WTC11 (cell line): ENCODE measurements around the gene RIN1. TPM values are rescaled to one million over a fixed set of nuclear protein-coding genes. Genes with fewer than 3 reads are reported as not detected.
A peak's percentile ranks its signal among the peaks of the same experiment; 100 is the strongest.

Experiments used
- CREM ChIP-seq: sonication (generic); formaldehyde crosslinking; IDR thresholded peaks from 2 replicates; pipeline ENCODE4 v1.8.1; 2022; ENCODE audit warnings: mild to moderate bottlenecking, missing genetic modification reagents, moderate library complexity
- NFATC4 ChIP-seq: fragments of 250-450 bp; sonication (Bioruptor Pico); IDR thresholded peaks from 2 replicates; pipeline ENCODE4 v1.9.0; 2021; ENCODE audit warnings: mild to moderate bottlenecking
- NFYB ChIP-seq: sonication (generic); formaldehyde crosslinking; conservative IDR thresholded peaks from 2 replicates; pipeline ENCODE4 v1.8.0; 2022; ENCODE audit warnings: low read depth, missing genetic modification reagents
- NR1H2 ChIP-seq: sonication (generic); formaldehyde crosslinking; IDR thresholded peaks from 2 replicates; pipeline ENCODE4 v1.9.0; 2021; ENCODE audit warnings: mild to moderate bottlenecking, moderate library complexity, missing genetic modification reagents
- PRRX2 ChIP-seq: fragments of 250-450 bp; sonication (Bioruptor Pico); IDR thresholded peaks from 2 replicates; pipeline ENCODE4 v1.8.0; 2021; ENCODE audit warnings: mild to moderate bottlenecking
- ZNF138 ChIP-seq: sonication (generic); formaldehyde crosslinking; conservative IDR thresholded peaks from 2 replicates; pipeline ENCODE4 v1.8.1; 2022; ENCODE audit warnings: mild to moderate bottlenecking, moderate library complexity, missing genetic modification reagents
- ZNF232 ChIP-seq: sonication (generic); formaldehyde crosslinking; IDR thresholded peaks from 2 replicates; pipeline ENCODE4 v1.8.0; 2022; ENCODE audit warnings: mild to moderate bottlenecking, missing genetic modification reagents
- ZNF396 ChIP-seq: fragments of 250-450 bp; sonication (Bioruptor Pico); IDR thresholded peaks from 2 replicates; pipeline ENCODE4 v1.8.0; 2021; ENCODE audit warnings: mild to moderate bottlenecking, moderate library complexity, borderline replicate concordance
- ZNF671 ChIP-seq: fragments of 250-450 bp; sonication (Bioruptor Pico); IDR thresholded peaks from 2 replicates; pipeline ENCODE4 v1.8.0; 2021; ENCODE audit warnings: mild to moderate bottlenecking
- total RNA-seq: library from RNA; stranded (reverse); gene quantifications from 3 replicates; pipeline ENCODE4 v1.2.3, GENCODE V29; 2021
- TF ChIP-seq, protein P1 (sequence below): sonication (generic); formaldehyde crosslinking; IDR thresholded peaks from 2 replicates; pipeline ENCODE4 v1.8.0; 2023; ENCODE audit warnings: missing genetic modification reagents
- TF ChIP-seq, protein P2 (sequence below): sonication (generic); formaldehyde crosslinking; IDR thresholded peaks from 2 replicates; pipeline ENCODE4 v1.8.0; 2022; ENCODE audit warnings: missing genetic modification reagents
- TF ChIP-seq, protein P3 (sequence below): fragments of 250-450 bp; sonication (Bioruptor Pico); IDR thresholded peaks from 2 replicates; pipeline ENCODE4 v2.1.2; 2022; ENCODE audit warnings: mild to moderate bottlenecking, moderate library complexity
- TF ChIP-seq, protein P4 (sequence below): sonication (generic); formaldehyde crosslinking; IDR thresholded peaks from 2 replicates; pipeline ENCODE4 v1.8.1; 2023; ENCODE audit warnings: mild to moderate bottlenecking, missing genetic modification reagents, moderate library complexity
- TF ChIP-seq, protein P5 (sequence below): fragments of 250-450 bp; sonication (Bioruptor Pico); IDR thresholded peaks from 2 replicates; pipeline ENCODE4 v1.9.0; 2021; ENCODE audit warnings: mild to moderate bottlenecking
- TF ChIP-seq, protein P6 (sequence below): sonication (generic); formaldehyde crosslinking; IDR thresholded peaks from 2 replicates; pipeline ENCODE4 v1.8.0; 2023; ENCODE audit warnings: missing genetic modification reagents, mild to moderate bottlenecking, borderline replicate concordance
- TF ChIP-seq, protein P7 (sequence below): sonication (generic); formaldehyde crosslinking; IDR thresholded peaks from 2 replicates; pipeline ENCODE4 v1.8.1; 2022; ENCODE audit warnings: missing genetic modification reagents, borderline replicate concordance
- TF ChIP-seq, protein P8 (sequence below): sonication (generic); formaldehyde crosslinking; IDR thresholded peaks from 2 replicates; pipeline ENCODE4 v1.8.1; 2023; ENCODE audit warnings: mild to moderate bottlenecking, moderate library complexity, missing genetic modification reagents

The RIN1 gene
- total RNA-seq, 1 experiment from 2014 or later = 5.0 TPM

DNA sequence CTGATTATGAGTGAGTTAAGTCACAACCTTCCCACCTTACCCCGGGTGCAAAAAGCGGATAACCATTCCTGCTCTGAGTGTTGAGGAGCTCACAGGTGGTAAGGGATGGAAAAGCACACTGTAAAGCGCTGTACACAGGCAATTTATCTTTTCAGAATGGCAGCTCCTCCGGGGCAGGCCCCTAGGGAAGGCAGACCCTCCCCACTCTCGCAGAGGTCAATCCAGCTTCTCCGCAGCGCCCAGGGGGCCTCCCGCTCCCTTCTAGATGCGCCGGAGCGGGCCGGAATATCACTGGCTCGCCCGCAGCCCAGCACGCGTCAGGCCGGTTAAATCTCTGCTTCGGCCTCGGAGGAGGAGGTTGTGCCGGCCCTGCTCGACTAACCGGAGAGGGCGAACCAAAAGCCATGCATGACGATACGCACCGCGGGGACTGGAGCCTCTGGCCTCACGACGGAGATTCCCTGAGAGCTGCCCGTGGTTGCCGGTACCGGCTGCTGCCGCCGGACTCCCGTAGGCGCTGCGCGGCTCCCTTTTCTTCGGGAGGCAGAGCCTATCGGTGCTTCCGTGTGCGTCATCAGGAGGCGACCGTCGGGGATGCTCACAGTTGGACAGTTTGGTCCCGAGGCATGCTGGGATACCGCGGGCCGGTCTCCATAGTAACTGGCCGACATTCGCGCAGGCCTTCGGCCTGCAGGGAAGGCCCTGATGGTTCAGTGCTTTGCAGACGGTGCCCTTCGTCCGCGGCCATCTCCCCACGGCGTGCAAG lies 8.5 kb upstream of the RIN1 start, which contains the start of gene BRMS1 (continued):
- TF ChIP-seq NR1H2 (CRISPR knock-in tag) (no peak), ZNF138 (CRISPR knock-in tag) (0 out of 2 replicates have a peak, but pooled peaks have one; percentile 55), NFYB (CRISPR knock-in tag) (peak; percentile 67), ZNF396 (CRISPR knock-in tag) (no peak), PRRX2 (CRISPR knock-in tag) (no peak), NFATC4 (no peak), ZNF671 (CRISPR knock-in tag) (no peak), ZNF232 (CRISPR knock-in tag) (0 out of 2 replicates have a peak, but pooled peaks have one; percentile 43), CREM (CRISPR knock-in tag) (peak; percentile 99)
- TF ChIP-seq, protein P1, sequence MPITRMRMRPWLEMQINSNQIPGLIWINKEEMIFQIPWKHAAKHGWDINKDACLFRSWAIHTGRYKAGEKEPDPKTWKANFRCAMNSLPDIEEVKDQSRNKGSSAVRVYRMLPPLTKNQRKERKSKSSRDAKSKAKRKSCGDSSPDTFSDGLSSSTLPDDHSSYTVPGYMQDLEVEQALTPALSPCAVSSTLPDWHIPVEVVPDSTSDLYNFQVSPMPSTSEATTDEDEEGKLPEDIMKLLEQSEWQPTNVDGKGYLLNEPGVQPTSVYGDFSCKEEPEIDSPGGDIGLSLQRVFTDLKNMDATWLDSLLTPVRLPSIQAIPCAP (CRISPR knock-in tag) = no peak
- TF ChIP-seq, protein P2, sequence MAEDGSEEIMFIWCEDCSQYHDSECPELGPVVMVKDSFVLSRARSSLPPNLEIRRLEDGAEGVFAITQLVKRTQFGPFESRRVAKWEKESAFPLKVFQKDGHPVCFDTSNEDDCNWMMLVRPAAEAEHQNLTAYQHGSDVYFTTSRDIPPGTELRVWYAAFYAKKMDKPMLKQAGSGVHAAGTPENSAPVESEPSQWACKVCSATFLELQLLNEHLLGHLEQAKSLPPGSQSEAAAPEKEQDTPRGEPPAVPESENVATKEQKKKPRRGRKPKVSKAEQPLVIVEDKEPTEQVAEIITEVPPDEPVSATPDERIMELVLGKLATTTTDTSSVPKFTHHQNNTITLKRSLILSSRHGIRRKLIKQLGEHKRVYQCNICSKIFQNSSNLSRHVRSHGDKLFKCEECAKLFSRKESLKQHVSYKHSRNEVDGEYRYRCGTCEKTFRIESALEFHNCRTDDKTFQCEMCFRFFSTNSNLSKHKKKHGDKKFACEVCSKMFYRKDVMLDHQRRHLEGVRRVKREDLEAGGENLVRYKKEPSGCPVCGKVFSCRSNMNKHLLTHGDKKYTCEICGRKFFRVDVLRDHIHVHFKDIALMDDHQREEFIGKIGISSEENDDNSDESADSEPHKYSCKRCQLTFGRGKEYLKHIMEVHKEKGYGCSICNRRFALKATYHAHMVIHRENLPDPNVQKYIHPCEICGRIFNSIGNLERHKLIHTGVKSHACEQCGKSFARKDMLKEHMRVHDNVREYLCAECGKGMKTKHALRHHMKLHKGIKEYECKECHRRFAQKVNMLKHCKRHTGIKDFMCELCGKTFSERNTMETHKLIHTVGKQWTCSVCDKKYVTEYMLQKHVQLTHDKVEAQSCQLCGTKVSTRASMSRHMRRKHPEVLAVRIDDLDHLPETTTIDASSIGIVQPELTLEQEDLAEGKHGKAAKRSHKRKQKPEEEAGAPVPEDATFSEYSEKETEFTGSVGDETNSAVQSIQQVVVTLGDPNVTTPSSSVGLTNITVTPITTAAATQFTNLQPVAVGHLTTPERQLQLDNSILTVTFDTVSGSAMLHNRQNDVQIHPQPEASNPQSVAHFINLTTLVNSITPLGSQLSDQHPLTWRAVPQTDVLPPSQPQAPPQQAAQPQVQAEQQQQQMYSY (CRISPR knock-in tag) = no peak
- TF ChIP-seq, protein P3, sequence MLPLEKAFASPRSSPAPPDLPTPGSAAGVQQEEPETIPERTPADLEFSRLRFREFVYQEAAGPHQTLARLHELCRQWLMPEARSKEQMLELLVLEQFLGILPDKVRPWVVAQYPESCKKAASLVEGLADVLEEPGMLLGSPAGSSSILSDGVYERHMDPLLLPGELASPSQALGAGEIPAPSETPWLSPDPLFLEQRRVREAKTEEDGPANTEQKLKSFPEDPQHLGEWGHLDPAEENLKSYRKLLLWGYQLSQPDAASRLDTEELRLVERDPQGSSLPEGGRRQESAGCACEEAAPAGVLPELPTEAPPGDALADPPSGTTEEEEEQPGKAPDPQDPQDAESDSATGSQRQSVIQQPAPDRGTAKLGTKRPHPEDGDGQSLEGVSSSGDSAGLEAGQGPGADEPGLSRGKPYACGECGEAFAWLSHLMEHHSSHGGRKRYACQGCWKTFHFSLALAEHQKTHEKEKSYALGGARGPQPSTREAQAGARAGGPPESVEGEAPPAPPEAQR = no peak
- TF ChIP-seq, protein P4, sequence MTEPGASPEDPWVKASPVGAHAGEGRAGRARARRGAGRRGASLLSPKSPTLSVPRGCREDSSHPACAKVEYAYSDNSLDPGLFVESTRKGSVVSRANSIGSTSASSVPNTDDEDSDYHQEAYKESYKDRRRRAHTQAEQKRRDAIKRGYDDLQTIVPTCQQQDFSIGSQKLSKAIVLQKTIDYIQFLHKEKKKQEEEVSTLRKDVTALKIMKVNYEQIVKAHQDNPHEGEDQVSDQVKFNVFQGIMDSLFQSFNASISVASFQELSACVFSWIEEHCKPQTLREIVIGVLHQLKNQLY = no peak
- TF ChIP-seq, protein P5, sequence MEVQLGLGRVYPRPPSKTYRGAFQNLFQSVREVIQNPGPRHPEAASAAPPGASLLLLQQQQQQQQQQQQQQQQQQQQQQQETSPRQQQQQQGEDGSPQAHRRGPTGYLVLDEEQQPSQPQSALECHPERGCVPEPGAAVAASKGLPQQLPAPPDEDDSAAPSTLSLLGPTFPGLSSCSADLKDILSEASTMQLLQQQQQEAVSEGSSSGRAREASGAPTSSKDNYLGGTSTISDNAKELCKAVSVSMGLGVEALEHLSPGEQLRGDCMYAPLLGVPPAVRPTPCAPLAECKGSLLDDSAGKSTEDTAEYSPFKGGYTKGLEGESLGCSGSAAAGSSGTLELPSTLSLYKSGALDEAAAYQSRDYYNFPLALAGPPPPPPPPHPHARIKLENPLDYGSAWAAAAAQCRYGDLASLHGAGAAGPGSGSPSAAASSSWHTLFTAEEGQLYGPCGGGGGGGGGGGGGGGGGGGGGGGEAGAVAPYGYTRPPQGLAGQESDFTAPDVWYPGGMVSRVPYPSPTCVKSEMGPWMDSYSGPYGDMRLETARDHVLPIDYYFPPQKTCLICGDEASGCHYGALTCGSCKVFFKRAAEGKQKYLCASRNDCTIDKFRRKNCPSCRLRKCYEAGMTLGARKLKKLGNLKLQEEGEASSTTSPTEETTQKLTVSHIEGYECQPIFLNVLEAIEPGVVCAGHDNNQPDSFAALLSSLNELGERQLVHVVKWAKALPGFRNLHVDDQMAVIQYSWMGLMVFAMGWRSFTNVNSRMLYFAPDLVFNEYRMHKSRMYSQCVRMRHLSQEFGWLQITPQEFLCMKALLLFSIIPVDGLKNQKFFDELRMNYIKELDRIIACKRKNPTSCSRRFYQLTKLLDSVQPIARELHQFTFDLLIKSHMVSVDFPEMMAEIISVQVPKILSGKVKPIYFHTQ (CRISPR knock-in tag) = no peak
- TF ChIP-seq, protein P6, sequence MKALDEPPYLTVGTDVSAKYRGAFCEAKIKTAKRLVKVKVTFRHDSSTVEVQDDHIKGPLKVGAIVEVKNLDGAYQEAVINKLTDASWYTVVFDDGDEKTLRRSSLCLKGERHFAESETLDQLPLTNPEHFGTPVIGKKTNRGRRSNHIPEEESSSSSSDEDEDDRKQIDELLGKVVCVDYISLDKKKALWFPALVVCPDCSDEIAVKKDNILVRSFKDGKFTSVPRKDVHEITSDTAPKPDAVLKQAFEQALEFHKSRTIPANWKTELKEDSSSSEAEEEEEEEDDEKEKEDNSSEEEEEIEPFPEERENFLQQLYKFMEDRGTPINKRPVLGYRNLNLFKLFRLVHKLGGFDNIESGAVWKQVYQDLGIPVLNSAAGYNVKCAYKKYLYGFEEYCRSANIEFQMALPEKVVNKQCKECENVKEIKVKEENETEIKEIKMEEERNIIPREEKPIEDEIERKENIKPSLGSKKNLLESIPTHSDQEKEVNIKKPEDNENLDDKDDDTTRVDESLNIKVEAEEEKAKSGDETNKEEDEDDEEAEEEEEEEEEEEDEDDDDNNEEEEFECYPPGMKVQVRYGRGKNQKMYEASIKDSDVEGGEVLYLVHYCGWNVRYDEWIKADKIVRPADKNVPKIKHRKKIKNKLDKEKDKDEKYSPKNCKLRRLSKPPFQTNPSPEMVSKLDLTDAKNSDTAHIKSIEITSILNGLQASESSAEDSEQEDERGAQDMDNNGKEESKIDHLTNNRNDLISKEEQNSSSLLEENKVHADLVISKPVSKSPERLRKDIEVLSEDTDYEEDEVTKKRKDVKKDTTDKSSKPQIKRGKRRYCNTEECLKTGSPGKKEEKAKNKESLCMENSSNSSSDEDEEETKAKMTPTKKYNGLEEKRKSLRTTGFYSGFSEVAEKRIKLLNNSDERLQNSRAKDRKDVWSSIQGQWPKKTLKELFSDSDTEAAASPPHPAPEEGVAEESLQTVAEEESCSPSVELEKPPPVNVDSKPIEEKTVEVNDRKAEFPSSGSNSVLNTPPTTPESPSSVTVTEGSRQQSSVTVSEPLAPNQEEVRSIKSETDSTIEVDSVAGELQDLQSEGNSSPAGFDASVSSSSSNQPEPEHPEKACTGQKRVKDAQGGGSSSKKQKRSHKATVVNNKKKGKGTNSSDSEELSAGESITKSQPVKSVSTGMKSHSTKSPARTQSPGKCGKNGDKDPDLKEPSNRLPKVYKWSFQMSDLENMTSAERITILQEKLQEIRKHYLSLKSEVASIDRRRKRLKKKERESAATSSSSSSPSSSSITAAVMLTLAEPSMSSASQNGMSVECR (CRISPR knock-in tag) = peak; percentile 95; the same call in 1 of the 2 replicates
- TF ChIP-seq, protein P7, sequence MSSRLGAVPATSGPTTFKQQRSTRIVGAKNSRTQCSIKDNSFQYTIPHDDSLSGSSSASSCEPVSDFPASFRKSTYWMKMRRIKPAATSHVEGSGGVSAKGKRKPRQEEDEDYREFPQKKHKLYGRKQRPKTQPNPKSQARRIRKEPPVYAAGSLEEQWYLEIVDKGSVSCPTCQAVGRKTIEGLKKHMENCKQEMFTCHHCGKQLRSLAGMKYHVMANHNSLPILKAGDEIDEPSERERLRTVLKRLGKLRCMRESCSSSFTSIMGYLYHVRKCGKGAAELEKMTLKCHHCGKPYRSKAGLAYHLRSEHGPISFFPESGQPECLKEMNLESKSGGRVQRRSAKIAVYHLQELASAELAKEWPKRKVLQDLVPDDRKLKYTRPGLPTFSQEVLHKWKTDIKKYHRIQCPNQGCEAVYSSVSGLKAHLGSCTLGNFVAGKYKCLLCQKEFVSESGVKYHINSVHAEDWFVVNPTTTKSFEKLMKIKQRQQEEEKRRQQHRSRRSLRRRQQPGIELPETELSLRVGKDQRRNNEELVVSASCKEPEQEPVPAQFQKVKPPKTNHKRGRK (CRISPR knock-in tag) = no peak
- TF ChIP-seq, protein P8, sequence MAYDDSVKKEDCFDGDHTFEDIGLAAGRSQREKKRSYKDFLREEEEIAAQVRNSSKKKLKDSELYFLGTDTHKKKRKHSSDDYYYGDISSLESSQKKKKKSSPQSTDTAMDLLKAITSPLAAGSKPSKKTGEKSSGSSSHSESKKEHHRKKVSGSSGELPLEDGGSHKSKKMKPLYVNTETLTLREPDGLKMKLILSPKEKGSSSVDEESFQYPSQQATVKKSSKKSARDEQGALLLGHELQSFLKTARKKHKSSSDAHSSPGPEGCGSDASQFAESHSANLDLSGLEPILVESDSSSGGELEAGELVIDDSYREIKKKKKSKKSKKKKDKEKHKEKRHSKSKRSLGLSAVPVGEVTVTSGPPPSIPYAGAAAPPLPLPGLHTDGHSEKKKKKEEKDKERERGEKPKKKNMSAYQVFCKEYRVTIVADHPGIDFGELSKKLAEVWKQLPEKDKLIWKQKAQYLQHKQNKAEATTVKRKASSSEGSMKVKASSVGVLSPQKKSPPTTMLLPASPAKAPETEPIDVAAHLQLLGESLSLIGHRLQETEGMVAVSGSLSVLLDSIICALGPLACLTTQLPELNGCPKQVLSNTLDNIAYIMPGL (CRISPR knock-in tag) = no peak
